Neural cell (in vitro differentiated cells): ENCODE results near the gene TMEM92.

ENCODE experiments used
- CTCF ChIP-seq: fragments of 450-650 bp; IDR thresholded peaks from 2 replicates; pipeline ENCODE4 v1.5.1; 2014; ENCODE audit warnings: antibody characterized with exemption, mild to moderate bottlenecking, moderate library complexity; ENCODE audit not compliant: poor library complexity, severe bottlenecking
- REST ChIP-seq: IDR thresholded peaks from 2 replicates; pipeline ENCODE4 v1.6.1; 2012; ENCODE audit warnings: borderline replicate concordance

- TF ChIP-seq REST: no peak
- no peak for TF ChIP-seq CTCF
Observed at GRCh38 chr17:50304781-50305404, 30.6 kb downstream of the TMEM92 start.
